ENCODE results near the gene NOP14.

DNA sequence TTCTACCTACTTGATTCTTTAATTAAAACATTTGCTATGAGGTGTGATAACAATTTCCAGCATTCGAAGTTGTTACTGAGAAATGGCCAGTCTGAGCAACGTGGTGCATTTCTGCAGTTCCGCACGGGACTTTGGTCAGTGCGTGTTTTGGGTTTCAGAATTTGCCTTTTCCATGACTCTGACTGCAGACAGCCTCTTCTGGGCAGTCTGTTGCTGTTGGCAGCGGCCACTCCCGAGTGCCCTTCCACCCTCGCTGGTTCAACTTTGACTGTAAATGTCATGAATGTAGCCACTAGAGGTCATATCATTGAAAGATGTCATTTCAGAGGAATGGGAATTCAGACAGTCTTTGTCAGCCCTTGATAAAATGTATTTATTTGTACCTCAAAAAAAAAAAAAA, 53.6 kb downstream of the NOP14 start:
- TF ChIP-seq, protein P1, sequence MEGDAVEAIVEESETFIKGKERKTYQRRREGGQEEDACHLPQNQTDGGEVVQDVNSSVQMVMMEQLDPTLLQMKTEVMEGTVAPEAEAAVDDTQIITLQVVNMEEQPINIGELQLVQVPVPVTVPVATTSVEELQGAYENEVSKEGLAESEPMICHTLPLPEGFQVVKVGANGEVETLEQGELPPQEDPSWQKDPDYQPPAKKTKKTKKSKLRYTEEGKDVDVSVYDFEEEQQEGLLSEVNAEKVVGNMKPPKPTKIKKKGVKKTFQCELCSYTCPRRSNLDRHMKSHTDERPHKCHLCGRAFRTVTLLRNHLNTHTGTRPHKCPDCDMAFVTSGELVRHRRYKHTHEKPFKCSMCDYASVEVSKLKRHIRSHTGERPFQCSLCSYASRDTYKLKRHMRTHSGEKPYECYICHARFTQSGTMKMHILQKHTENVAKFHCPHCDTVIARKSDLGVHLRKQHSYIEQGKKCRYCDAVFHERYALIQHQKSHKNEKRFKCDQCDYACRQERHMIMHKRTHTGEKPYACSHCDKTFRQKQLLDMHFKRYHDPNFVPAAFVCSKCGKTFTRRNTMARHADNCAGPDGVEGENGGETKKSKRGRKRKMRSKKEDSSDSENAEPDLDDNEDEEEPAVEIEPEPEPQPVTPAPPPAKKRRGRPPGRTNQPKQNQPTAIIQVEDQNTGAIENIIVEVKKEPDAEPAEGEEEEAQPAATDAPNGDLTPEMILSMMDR (conservative IDR thresholded peaks at IDR 0.05; ENCODE audit: low read depth in 2 of 2), result 0 out of 4 replicates have a peak, but pooled peaks of 1 of the 2 experiments have one; percentile 10
- TF ChIP-seq POLR2AphosphoS5 (IDR thresholded peaks at IDR 0.05; ENCODE audit: low read depth), result no peak
- TF ChIP-seq EZH2 (IDR thresholded peaks at IDR 0.05; ENCODE audit: low read depth, unreplicated experiment), result no peak
- TF ChIP-seq JUNB (IDR thresholded peaks at IDR 0.05; ENCODE audit: unreplicated experiment), result no peak
- TF ChIP-seq, protein P2, sequence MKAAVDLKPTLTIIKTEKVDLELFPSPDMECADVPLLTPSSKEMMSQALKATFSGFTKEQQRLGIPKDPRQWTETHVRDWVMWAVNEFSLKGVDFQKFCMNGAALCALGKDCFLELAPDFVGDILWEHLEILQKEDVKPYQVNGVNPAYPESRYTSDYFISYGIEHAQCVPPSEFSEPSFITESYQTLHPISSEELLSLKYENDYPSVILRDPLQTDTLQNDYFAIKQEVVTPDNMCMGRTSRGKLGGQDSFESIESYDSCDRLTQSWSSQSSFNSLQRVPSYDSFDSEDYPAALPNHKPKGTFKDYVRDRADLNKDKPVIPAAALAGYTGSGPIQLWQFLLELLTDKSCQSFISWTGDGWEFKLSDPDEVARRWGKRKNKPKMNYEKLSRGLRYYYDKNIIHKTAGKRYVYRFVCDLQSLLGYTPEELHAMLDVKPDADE (IDR thresholded peaks at IDR 0.05), result no peak
- TF ChIP-seq ZNF114 (CRISPR knock-in tag; IDR thresholded peaks at IDR 0.05), result no peak

Measured in GM23338 (cell line).